Hypothalamus (tissue), 51 donors: ENCODE measurements around the gene BCL2L13.
"Not testable (repeated sequence)": the region's sequence is repeated elsewhere in the genome, so short reads cannot be mapped to it uniquely, and the experiment has no call there.

Experiments used
- DNase-seq, 51 donors: peaks; one replicate each; lab custom pipeline; 2025; lab: John Stamatoyannopoulos, UW

Gene BCL2L13

DNA sequence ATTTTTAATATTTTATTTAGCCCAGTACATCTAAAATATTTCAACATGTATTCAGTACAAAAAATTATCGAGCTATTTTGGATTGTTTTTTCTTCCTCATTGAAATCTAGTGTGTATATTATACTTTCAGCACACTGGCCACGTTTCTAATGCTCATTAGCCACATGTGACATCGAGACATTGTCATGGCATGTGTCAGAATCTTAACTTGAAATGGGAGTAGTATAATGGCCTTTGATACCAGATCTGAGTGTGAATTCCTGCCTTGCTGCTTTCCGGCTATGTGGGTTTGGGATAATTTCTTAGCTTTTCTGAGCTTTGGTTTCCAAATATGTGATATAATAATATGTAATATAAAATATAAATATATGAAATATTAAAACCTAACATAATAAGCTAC, 54.3 kb downstream of the BCL2L13 start:
- DNase-seq: no peak

- no peak for DNase-seq
Measured at GRCh38 chr22:17694193-17694592, 55.6 kb downstream of the BCL2L13 start.

GRCh38 chr22:17694752-17695151, 56.2 kb downstream of the BCL2L13 start:
- no peak for DNase-seq

- DNase-seq: no peak
Measured at GRCh38 chr22:17695986-17696385, 57.4 kb downstream of the BCL2L13 start.

DNA sequence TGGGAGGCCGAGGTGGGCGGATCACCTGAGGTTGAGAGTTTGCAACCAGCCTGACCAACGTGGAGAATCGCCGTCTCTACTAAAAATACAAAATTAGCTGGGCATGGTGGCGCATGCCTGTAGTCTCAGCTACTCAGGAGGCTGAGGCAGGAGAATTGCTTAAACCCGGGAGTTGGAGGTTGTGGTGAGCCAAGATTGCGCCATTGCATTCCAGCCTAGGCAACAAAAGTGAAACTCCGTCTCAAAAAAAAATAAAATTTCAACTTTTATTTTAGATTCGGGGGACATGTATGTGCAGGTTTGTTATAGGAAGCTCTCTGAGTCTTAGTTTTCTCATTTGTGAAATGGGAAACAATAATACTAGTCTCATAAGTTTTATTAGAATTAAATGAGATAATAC, 58.6 kb downstream of the BCL2L13 start:
- not testable (repeated sequence) for DNase-seq

DNA sequence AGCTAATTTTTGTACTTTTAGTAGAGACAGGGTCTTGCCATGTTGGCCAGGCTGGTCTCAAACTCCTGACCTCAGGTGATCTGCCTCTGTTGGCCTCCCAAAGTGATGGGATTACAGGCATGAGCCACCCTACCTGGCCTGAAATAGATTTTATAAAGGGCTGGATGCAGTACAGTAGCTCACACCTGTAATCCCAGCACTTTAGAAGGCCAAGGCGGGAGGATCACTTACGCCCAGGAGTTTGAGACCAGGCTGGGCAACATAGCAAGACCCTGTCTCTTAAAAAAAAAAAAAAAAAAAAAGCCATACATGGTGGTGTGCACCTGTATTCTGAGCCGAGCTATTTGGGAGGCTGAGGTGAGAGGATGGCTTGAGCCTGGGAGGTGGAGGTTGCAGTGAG, 59.7 kb downstream of the BCL2L13 start:
- DNase-seq: not testable (repeated sequence)

DNA sequence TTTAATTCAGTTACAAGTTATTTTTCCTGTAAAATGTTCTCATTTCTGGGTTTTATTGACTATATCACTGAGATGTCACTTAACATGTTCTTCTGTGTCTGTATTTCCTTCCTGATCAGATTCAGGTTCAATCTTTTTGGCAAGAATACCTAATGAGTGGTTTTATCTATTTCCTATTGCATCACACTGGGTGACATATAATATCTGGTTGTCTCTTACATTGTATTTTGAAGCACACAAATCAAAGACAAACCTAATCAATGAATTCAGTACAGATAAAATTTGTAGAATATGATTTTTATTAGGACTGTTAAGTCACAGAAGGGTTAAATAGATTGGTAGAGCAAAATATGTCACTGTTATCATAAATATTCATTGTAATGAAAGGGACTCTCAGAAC, 60.4 kb downstream of the BCL2L13 start:
- DNase-seq: no peak

DNA sequence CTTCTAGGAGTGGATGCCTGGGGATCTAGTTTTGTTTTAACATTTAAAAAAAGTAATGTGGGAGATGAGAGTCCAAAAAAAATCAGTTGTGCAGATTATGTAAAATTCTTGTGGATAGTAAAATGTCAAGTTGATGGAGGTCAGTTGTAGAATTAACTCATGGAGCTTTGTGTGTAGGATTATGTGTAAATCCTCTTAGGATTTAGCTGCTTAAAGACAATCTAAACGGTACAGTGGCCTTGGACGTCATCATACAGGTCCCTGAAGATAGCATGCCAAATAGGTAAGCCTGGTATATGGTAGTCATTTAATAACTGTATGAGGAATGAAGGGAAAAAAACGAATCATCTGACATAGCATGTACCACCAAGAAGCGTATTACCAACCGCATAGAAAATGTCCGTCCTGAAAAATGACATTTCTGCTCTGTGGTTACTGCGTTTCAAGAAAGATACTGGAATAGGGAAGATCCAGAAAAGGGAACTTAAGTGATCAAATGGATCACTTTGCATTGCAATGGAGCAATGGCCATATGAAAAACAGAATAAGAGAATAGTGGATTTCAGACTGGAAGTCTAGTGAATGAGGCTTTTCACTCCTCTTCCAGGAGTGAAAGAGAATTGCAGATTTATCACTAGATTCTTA, 61.3 kb downstream of the BCL2L13 start:
- no peak for DNase-seq

DNA sequence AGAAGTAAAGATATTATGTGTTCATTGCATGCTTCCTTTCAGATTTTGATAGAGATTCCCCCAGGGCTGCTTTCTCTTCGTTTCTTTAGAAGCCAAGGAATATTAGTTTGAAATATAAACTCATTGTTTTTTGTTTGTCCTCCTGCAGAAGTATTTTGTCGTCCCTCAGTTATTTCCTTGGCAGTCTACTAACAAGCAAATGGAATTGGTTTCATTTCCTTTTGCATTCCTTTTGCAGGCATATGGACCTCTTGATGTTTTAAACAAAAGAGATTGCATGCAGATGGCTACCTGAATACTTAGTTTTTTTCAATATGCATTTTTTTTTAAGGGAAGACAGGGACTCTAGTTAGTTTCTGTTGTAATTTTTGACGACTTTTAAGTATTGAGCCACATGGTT, 62.2 kb downstream of the BCL2L13 start:
- no peak for DNase-seq

DNA sequence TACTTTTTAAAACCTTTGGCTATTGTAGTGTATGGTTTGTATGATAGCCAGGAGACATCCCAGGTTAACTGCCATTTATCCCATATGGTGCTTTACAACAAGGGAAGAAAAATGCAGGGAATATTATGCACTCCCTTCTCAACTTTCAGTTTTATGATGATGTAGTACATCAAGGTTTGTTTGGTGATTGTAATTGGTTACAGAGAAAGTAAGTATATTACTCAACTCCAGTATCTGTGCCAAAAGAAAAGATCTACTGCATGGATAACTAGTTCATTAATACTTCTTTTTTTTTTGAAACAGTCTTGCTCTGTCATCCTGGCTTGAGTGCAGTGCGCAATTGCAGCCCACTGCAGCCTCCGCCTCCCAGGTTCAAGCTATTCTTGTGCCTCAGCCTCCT, 65.3 kb downstream of the BCL2L13 start:
- no peak for DNase-seq

- DNase-seq: no peak
Measured at GRCh38 chr22:17705546-17705945, 67.0 kb downstream of the BCL2L13 start.

DNA sequence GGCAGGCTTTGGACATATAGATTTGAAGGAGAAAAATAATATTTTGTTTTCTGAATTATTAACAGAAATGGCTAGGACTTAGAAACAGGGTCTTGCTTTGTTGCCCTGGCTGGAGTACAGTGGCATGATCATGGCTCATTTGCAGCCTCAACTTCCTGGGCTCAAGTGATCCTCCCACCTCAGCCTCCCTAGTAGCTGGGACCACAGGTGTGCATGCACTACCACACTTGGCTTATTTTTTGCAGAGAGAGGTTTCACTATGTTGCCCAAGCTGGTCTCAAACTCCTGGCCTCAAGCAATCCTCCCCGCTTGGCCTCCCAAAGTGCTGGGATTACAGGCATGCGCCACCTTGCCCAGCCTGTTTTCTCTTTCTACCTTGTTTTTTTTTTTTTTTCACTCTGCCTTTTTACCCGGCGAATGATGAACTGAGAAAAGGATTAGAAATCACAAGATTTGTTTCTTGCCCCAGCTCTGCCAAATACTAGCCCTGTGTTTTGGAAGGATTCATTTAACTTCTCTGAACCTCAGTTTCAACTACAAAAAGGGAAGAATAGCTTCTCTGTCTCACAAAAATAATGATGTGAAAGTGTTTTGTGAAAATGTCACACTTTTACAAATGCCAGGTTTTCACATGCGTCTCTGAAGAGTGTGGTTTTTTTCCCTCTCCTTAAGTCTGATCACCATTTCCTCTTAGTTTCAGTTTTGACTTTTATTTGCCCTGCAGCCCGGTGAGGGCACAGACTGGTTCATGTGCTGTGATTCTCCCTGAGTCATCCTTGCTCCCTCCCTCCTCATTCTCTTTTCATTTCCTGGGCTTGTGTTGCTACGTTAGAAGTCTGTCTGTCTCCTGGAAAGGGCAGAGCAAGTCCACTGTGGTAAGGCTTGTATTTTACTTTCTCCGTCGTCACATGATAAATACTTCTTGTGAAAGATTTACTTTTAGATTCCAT, 67.7 kb downstream of the BCL2L13 start:
- DNase-seq: peak in 30 of 51 donors; percentile 4 to 66 (median 31)

- peak in 1 of 51 donors; percentile 27 for DNase-seq
Measured at GRCh38 chr22:17706947-17707346, 68.4 kb downstream of the BCL2L13 start.

- DNase-seq: no peak
Measured at GRCh38 chr22:17707526-17707925, 69.0 kb downstream of the BCL2L13 start.

- no peak for DNase-seq
Measured at GRCh38 chr22:17710023-17710422, 71.5 kb downstream of the BCL2L13 start.

DNA sequence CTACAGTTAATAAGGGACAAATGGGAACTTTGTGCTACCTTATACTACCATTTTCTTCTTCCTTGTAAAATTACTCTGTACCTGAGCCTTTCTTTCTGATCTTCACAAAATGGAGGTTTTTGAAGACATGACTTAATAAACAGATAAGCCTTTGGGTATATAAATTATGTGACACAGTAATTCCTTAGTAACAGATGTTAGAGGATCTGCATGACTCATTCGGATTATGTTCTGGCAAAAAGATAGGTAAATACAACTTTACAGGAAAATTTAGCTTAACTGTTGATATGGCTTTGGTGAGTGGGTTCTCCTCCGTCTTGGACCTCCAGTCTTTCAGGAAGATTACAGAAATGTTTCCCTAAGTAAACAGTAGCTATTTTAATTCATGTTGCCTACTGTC, 73.9 kb downstream of the BCL2L13 start:
- DNase-seq: no peak

DNA sequence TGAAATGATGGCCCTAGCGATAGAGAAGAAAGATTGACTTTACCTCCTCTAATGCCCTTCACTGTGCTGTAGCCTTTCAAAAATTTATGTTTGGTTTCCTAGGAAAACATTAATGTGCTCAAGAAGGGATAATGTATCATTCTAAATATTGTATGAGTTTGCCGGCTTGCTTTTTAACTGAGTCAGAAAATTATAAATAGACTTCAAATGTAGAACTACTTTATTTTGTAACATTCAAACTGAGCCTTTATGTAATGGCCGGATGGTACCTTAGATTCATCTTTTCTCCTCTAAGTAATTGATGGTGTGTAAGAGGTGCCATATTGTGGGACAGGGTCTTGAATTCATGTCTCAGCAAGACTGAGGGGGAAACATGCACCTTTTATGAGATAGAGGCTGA, 78.0 kb downstream of the BCL2L13 start:
- no peak for DNase-seq

- DNase-seq: no peak
Measured at GRCh38 chr22:17717708-17718107, 79.2 kb downstream of the BCL2L13 start.

- DNase-seq: no peak
Measured at GRCh38 chr22:17719911-17720310, 81.4 kb downstream of the BCL2L13 start.

DNA sequence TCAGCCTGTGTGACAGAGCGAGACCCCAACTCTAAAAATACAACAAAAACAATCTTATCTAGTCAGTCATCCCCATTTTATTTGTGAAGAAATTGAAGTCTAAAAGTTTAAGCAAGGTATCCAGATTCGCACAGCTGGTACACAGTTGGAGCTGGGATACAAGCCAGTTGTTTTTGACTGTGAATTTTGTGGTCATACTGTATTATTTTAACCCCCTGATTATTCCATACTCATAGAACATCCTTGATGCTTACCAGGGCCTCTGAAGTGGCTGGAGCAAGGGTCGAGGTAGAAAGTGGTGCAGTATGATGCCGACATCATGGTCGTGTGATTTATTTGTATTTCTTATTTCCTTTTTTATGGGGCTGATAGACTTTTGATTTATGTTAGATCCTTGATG, 85.7 kb downstream of the BCL2L13 start:
- no peak for DNase-seq

DNA sequence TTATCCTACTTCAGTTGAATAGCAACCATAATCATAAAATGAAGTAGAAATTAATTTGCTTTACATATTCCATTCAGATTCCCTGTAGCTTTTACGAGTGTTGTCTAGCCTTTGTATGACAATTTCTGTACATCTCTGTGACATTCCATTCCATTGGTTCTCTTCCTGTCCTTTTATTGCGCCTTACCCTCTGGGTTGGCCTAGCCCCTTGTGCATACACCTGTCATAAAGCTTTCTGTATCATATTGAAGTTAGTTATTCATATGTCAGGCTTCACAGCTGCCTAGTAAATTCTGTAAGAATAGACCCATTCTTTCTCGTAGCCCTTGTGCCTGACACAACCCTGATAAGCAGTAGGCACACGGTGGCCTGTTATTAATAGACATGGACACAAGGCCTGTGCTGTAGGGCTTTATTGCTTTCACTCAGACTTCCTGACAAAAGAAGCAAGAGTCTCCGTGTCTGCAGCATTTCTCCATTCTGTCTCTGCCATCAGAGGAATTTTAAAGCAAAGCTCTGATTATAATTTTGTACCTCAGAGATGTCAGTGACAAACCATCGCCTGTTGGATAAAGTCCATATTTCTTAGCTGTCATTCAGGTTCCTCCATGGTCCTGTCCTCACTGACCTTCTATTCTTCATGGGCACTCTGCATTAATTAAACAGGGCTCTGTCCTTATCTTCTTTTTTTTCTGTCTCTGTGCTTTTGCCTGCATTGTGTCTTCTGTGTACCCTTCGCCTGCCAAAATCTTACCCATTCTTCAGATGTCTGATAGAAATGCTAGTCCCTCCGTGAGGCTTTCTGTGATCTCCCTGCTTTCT, 86.3 kb downstream of the BCL2L13 start:
- no peak for DNase-seq
